ENCODE results near the gene CCDC154.

DNA sequence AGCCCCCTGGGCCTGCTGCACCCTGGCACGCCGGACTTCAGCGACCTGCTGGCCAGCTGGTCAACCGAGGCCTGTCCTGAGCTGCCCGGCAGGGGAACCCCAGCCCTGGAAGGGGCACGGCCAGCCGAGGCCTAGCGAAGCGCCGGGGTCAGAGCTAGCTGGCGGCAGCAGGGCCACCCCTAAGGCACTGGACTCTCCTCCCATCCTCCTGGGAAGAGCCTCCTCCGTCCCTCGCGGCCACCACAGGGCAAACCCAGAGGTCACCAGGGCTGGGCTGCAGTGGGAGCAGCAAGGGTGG, 11.1 kb downstream of the CCDC154 start:
- TF ChIP-seq EP300 (IDR thresholded peaks at IDR 0.05) (no peak), POLR2AphosphoS5 (IDR thresholded peaks at IDR 0.05) (no peak), POLR2A (IDR thresholded peaks at IDR 0.05) (no peak)
- TF ChIP-seq, protein P1, sequence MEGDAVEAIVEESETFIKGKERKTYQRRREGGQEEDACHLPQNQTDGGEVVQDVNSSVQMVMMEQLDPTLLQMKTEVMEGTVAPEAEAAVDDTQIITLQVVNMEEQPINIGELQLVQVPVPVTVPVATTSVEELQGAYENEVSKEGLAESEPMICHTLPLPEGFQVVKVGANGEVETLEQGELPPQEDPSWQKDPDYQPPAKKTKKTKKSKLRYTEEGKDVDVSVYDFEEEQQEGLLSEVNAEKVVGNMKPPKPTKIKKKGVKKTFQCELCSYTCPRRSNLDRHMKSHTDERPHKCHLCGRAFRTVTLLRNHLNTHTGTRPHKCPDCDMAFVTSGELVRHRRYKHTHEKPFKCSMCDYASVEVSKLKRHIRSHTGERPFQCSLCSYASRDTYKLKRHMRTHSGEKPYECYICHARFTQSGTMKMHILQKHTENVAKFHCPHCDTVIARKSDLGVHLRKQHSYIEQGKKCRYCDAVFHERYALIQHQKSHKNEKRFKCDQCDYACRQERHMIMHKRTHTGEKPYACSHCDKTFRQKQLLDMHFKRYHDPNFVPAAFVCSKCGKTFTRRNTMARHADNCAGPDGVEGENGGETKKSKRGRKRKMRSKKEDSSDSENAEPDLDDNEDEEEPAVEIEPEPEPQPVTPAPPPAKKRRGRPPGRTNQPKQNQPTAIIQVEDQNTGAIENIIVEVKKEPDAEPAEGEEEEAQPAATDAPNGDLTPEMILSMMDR (IDR thresholded peaks at IDR 0.05) = no peak

All from suprapubic skin (tissue), 4 donors.